ENCODE results near the gene ADAMTS13. TPM values are rescaled to one million over a fixed set of nuclear protein-coding genes. Genes with fewer than 3 reads are reported as not detected.

The ADAMTS13 gene
- total RNA-seq, 1 experiment from 2014 or later = 12.0 TPM

- TF ChIP-seq STAT6 (CRISPR knock-in tag; conservative IDR thresholded peaks at IDR 0.05; ENCODE audit: low read depth) (no peak), KAT7 (CRISPR knock-in tag; IDR thresholded peaks at IDR 0.05; ENCODE audit: borderline replicate concordance) (no peak), ZNF423 (CRISPR knock-in tag; IDR thresholded peaks at IDR 0.05) (peak; percentile 88), JAZF1 (CRISPR knock-in tag; IDR thresholded peaks at IDR 0.05) (no peak), SP1 (CRISPR knock-in tag; conservative IDR thresholded peaks at IDR 0.05) (peak; percentile 73), ZNF512 (CRISPR knock-in tag; IDR thresholded peaks at IDR 0.05; ENCODE audit: borderline replicate concordance) (no peak), SMAD3 (CRISPR knock-in tag; IDR thresholded peaks at IDR 0.05; ENCODE audit: borderline replicate concordance) (no peak), CBFB (CRISPR knock-in tag; IDR thresholded peaks at IDR 0.05; ENCODE audit: low read depth) (no peak), ZSCAN18 (CRISPR knock-in tag; IDR thresholded peaks at IDR 0.05) (no peak), ZNF232 (CRISPR knock-in tag; IDR thresholded peaks at IDR 0.05) (no peak), PREB (CRISPR knock-in tag; IDR thresholded peaks at IDR 0.05; ENCODE audit: borderline replicate concordance) (no peak), TEAD4 (CRISPR knock-in tag; IDR thresholded peaks at IDR 0.05) (no peak), ETV6 (CRISPR knock-in tag; IDR thresholded peaks at IDR 0.05) (no peak; the same call in 1 of the 2 replicates), NFATC4 (CRISPR knock-in tag; IDR thresholded peaks at IDR 0.05) (no peak), GTF2I (CRISPR knock-in tag; conservative IDR thresholded peaks at IDR 0.05) (no peak), EMX1 (CRISPR knock-in tag; IDR thresholded peaks at IDR 0.05) (no peak), RORB (CRISPR knock-in tag; IDR thresholded peaks at IDR 0.05) (no peak), ZNF121 (CRISPR knock-in tag; IDR thresholded peaks at IDR 0.05) (no peak), JUN (CRISPR knock-in tag; IDR thresholded peaks at IDR 0.05) (no peak), ARID4B (CRISPR knock-in tag; IDR thresholded peaks at IDR 0.05; ENCODE audit: borderline replicate concordance) (no peak), ZNF138 (CRISPR knock-in tag; conservative IDR thresholded peaks at IDR 0.05) (no peak)
- TF ChIP-seq, protein P1, sequence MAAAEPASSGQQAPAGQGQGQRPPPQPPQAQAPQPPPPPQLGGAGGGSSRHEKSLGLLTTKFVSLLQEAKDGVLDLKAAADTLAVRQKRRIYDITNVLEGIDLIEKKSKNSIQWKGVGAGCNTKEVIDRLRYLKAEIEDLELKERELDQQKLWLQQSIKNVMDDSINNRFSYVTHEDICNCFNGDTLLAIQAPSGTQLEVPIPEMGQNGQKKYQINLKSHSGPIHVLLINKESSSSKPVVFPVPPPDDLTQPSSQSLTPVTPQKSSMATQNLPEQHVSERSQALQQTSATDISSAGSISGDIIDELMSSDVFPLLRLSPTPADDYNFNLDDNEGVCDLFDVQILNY (CRISPR knock-in tag; IDR thresholded peaks at IDR 0.05) = peak; percentile 64; the same call in 1 of the 2 replicates
- TF ChIP-seq, protein P2, sequence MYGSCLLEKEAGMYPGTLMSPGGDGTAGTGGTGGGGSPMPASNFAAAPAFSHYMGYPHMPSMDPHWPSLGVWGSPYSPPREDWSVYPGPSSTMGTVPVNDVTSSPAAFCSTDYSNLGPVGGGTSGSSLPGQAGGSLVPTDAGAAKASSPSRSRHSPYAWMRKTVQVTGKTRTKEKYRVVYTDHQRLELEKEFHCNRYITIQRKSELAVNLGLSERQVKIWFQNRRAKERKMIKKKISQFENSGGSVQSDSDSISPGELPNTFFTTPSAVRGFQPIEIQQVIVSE (CRISPR knock-in tag; IDR thresholded peaks at IDR 0.05; ENCODE audit: borderline replicate concordance) = no peak
- TF ChIP-seq, protein P3, sequence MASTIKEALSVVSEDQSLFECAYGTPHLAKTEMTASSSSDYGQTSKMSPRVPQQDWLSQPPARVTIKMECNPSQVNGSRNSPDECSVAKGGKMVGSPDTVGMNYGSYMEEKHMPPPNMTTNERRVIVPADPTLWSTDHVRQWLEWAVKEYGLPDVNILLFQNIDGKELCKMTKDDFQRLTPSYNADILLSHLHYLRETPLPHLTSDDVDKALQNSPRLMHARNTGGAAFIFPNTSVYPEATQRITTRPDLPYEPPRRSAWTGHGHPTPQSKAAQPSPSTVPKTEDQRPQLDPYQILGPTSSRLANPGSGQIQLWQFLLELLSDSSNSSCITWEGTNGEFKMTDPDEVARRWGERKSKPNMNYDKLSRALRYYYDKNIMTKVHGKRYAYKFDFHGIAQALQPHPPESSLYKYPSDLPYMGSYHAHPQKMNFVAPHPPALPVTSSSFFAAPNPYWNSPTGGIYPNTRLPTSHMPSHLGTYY (CRISPR knock-in tag; IDR thresholded peaks at IDR 0.05) = no peak
Measured at GRCh38 chr9:133459476-133460404, 37.6 kb downstream of the ADAMTS13 start, which contains the start of gene CACFD1 (continued).
